ENCODE data around the gene ADGB.
A peak's percentile ranks its signal among the peaks of the same experiment; 100 is the strongest.
"Not testable (repeated sequence)": the region's sequence is repeated elsewhere in the genome, so short reads cannot be mapped to it uniquely, and the experiment has no call there.

The ADGB gene

DNA sequence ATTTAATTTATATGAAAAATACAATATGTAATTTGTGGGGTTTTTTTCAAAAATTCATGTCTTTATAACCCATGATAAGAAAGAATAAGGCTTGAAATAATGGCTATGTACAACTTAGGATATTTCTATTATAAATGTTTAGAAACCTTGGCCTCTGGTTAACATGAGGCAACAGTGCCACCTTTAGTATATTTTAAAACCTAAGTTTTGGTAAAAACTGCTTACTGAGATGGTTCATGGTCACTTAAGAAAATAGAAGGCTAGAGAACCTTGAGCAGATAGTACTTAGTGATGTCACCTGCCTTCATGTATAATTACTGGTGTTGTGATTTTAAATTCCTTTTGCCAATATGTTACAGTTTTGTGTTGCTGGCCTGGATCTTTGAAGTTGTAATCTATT is 176.4 kb downstream of the ADGB start:
- TF ChIP-seq, protein P1, sequence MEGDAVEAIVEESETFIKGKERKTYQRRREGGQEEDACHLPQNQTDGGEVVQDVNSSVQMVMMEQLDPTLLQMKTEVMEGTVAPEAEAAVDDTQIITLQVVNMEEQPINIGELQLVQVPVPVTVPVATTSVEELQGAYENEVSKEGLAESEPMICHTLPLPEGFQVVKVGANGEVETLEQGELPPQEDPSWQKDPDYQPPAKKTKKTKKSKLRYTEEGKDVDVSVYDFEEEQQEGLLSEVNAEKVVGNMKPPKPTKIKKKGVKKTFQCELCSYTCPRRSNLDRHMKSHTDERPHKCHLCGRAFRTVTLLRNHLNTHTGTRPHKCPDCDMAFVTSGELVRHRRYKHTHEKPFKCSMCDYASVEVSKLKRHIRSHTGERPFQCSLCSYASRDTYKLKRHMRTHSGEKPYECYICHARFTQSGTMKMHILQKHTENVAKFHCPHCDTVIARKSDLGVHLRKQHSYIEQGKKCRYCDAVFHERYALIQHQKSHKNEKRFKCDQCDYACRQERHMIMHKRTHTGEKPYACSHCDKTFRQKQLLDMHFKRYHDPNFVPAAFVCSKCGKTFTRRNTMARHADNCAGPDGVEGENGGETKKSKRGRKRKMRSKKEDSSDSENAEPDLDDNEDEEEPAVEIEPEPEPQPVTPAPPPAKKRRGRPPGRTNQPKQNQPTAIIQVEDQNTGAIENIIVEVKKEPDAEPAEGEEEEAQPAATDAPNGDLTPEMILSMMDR (IDR thresholded peaks at IDR 0.05; ENCODE audit: insufficient read depth, missing control alignments) = peak; percentile 4
- DNase-seq (ENCODE audit: insufficient read length, low spot score) (no peak), FAIRE-seq (no peak)

GRCh38 chr6:146781836-146782235 is 183.1 kb downstream of the ADGB start:
- TF ChIP-seq, protein P1 (IDR thresholded peaks at IDR 0.05; ENCODE audit: insufficient read depth, missing control alignments) = no peak
- FAIRE-seq = no peak
- DNase-seq (ENCODE audit: insufficient read length, low spot score) = no peak

GRCh38 chr6:146785001-146785585 is 186.3 kb downstream of the ADGB start:
- TF ChIP-seq, protein P1 (IDR thresholded peaks at IDR 0.05; ENCODE audit: insufficient read depth, missing control alignments) = peak; percentile 61
- no peak for FAIRE-seq
- DNase-seq (ENCODE audit: insufficient read length, low spot score) = no peak

- TF ChIP-seq, protein P1 (IDR thresholded peaks at IDR 0.05; ENCODE audit: insufficient read depth, missing control alignments) = no peak
- no peak for FAIRE-seq
- DNase-seq (ENCODE audit: insufficient read length, low spot score) = no peak
Observed at GRCh38 chr6:146787876-146788508, 189.2 kb downstream of the ADGB start.

DNA sequence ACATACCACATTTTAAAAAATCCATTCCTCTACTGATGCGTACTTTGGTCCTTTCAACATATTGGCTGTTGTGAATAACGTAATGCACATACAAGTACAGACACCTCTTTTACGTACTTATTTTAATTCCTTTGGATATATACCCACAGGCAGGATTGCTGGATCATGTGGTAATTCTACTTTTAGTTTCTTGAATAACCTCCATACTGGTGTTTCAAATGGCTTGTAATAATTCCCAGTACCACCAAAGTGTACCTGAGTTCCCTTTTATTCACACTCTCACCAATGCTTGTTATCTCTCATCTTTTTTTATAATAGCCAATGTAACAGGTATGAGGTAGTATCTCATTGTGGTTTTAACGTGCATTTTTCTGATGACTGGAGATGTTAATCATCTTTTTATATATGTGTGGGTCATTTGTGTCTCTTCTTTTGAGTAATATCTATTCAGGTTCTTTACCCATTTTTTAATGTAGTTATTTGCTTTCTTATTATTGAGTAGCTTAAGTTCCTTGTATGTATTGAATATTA is 191.9 kb downstream of the ADGB start:
- TF ChIP-seq, protein P1 (IDR thresholded peaks at IDR 0.05; ENCODE audit: insufficient read depth, missing control alignments) = no peak
- DNase-seq (ENCODE audit: insufficient read length, low spot score) (no peak), FAIRE-seq (no peak)

- DNase-seq (ENCODE audit: insufficient read length, low spot score) (no peak), FAIRE-seq (no peak)
- TF ChIP-seq, protein P1 (IDR thresholded peaks at IDR 0.05; ENCODE audit: insufficient read depth, missing control alignments) = no peak
Observed at GRCh38 chr6:146791930-146792329, 193.2 kb downstream of the ADGB start.

DNA sequence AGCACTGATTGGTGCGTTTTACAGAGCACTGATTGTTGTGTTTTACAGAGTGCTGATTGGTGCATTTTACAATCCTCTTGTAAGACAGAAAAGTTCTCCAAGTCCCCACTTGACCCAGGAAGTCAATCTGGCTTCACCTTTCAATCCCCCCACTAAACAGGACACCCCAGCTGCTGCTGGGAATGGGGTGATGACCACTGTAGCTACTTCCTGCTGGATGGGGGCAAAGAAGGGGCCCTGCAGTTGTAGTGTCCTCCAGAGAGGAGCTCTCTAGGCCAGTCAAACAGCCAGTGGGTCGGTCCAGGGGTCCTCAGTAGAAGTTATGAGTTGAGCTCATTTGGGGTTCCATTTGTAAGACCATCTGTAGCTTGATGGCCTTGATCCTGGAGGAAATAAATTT is 194.4 kb downstream of the ADGB start:
- not testable (repeated sequence) for FAIRE-seq

More for the DNA sequence above, 194.4 kb downstream of the ADGB start:
- DNase-seq (ENCODE audit: insufficient read length, low spot score) = not testable (repeated sequence)
